HEK293T (cell line): Measurements from ENCODE around the gene USP43.

ENCODE experiments used
- ARNT ChIP-seq: fragments of 450-650 bp; IDR thresholded peaks from 2 replicates; pipeline ENCODE4 v1.6.1; 2017; ENCODE audit warnings: mild to moderate bottlenecking
- BHLHE40 ChIP-seq: fragments of 450-650 bp; IDR thresholded peaks from 2 replicates; pipeline ENCODE4 v1.6.1; 2016; ENCODE audit warnings: mild to moderate bottlenecking, moderate library complexity, borderline replicate concordance
- CTBP1 ChIP-seq: fragments of 450-650 bp; IDR thresholded peaks from 2 replicates; pipeline ENCODE4 v1.6.1; 2016; ENCODE audit warnings: borderline replicate concordance
- FOXA1 ChIP-seq: fragments of 450-650 bp; IDR thresholded peaks from 2 replicates; pipeline ENCODE4 v1.6.1; 2016; ENCODE audit warnings: mild to moderate bottlenecking
- HDGF ChIP-seq: fragments of 450-650 bp; IDR thresholded peaks from 2 replicates; pipeline ENCODE4 v1.6.1; 2017; ENCODE audit warnings: antibody characterized with exemption, borderline replicate concordance
- LEF1 ChIP-seq: fragments of 450-650 bp; IDR thresholded peaks from 2 replicates; pipeline ENCODE4 v1.6.1; 2017; ENCODE audit warnings: mild to moderate bottlenecking, borderline replicate concordance
- SP1 ChIP-seq: fragments of 450-650 bp; IDR thresholded peaks from 2 replicates; pipeline ENCODE4 v1.6.1; 2017
- SUZ12 ChIP-seq: fragments of 450-650 bp; IDR thresholded peaks from 2 replicates; pipeline ENCODE4 v1.6.1; 2016; ENCODE audit warnings: mild to moderate bottlenecking
- ZNF384 ChIP-seq: fragments of 450-650 bp; IDR thresholded peaks from 2 replicates; pipeline ENCODE4 v1.6.1; 2016
- TF ChIP-seq, protein P1 (sequence below): fragments of 450-650 bp; IDR thresholded peaks from 2 replicates; pipeline ENCODE4 v1.6.1; 2016

- TF ChIP-seq, protein P1, sequence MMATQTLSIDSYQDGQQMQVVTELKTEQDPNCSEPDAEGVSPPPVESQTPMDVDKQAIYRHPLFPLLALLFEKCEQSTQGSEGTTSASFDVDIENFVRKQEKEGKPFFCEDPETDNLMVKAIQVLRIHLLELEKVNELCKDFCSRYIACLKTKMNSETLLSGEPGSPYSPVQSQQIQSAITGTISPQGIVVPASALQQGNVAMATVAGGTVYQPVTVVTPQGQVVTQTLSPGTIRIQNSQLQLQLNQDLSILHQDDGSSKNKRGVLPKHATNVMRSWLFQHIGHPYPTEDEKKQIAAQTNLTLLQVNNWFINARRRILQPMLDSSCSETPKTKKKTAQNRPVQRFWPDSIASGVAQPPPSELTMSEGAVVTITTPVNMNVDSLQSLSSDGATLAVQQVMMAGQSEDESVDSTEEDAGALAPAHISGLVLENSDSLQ, result no peak
- TF ChIP-seq ARNT (no peak), CTBP1 (no peak), ZNF384 (no peak), SUZ12 (no peak), SP1 (no peak), BHLHE40 (no peak), HDGF (no peak), LEF1 (no peak), FOXA1 (no peak)
Measured at GRCh38 chr17:9643611-9644010, 1.7 kb upstream of the USP43 start.
